IMR-90 (cell line): ENCODE measurements around the gene ELL2. TPM values are rescaled to one million over a fixed set of nuclear protein-coding genes. Genes with fewer than 3 reads are reported as not detected.

Experiments used
- ATAC-seq: fragments of 200-7000 bp; cut with Tn5 transposase; 2 replicates; pipeline ENCODE4 v1.9.1; 2020; ENCODE audit warnings: low read depth, mild to moderate bottlenecking, moderate library complexity
- BruUV-seq: library from RNA; stranded (reverse); fragments of 400-500 nt; replicated peaks from 2 replicates; lab custom pipeline; 2021; lab: Mats Ljungman, UMichigan
- CTCF ChIA-PET: fragments of 300-600 bp; formaldehyde crosslinking; extraction: SDS; loops from one replicate; lab custom pipeline; 2021; ENCODE audit warnings: antibody characterized with exemption; lab: Yijun Ruan, JAX
- POLR2A ChIA-PET: fragments of 300-600 bp; sonication (Branson Sonifier 250); formaldehyde crosslinking; loops from one replicate; lab custom pipeline; 2022; ENCODE audit warnings: antibody characterized with exemption; ENCODE audit not compliant: unreplicated experiment; lab: Charles Lee
- DNase-seq: peaks from one replicate; pipeline ENCODE4 v3.0.0; 2013
- H2AFZ ChIP-seq: replicated peaks from 2 replicates; pipeline ENCODE3; 2013; ENCODE audit warnings: low read length, mild to moderate bottlenecking; ENCODE audit not compliant: poor library complexity
- H2AK5ac ChIP-seq: 2 replicates; pipeline ENCODE4 v1.6.1; 2013; ENCODE audit warnings: low read depth, low read length, inconsistent platforms
- H2AK9ac ChIP-seq: replicated peaks from 2 replicates; pipeline ENCODE3; 2013; ENCODE audit warnings: mild to moderate bottlenecking, low read depth, low read length, moderate library complexity; ENCODE audit not compliant: poor library complexity
- H2BK120ac ChIP-seq: 2 replicates; pipeline ENCODE4 v1.6.1; 2013; ENCODE audit warnings: low read depth, low read length, inconsistent platforms
- H2BK15ac ChIP-seq: 3 replicates; pipeline ENCODE4 v1.6.1; 2013; ENCODE audit warnings: low read depth, low read length, inconsistent platforms
- H2BK20ac ChIP-seq: 2 replicates; pipeline ENCODE4 v1.6.1; 2013; ENCODE audit warnings: low read depth, mild to moderate bottlenecking, inconsistent platforms, low read length, moderate library complexity
- H2BK5ac ChIP-seq: 2 replicates; pipeline ENCODE4 v1.6.1; 2013; ENCODE audit warnings: mild to moderate bottlenecking, low read depth, low read length, inconsistent platforms; ENCODE audit not compliant: poor library complexity, severe bottlenecking
- H3K14ac ChIP-seq: replicated peaks from 2 replicates; pipeline ENCODE4 v1.6.1; 2013; ENCODE audit warnings: low read depth, low read length, inconsistent platforms
- H3K18ac ChIP-seq: 2 replicates; pipeline ENCODE4 v1.6.1; 2013; ENCODE audit warnings: low read depth, low read length, control low read depth
- H3K23ac ChIP-seq: 2 replicates; pipeline ENCODE4 v1.6.1; 2013; ENCODE audit warnings: low read depth, low read length, inconsistent platforms
- H3K27ac ChIP-seq: 2 replicates; pipeline ENCODE4 v1.5.1; 2013; ENCODE audit warnings: mild to moderate bottlenecking, control low read depth, low read length; ENCODE audit not compliant: insufficient read depth
- H3K27me3 ChIP-seq: 2 replicates; pipeline ENCODE4 v1.6.1; 2013; ENCODE audit warnings: low read length; ENCODE audit not compliant: control insufficient read depth, insufficient read depth
- H3K36me3 ChIP-seq: 2 replicates; pipeline ENCODE4 v1.6.1; 2013; ENCODE audit warnings: low read length, mixed read lengths; ENCODE audit not compliant: control insufficient read depth, insufficient read depth
- H3K4ac ChIP-seq: 2 replicates; pipeline ENCODE4 v1.6.1; 2013; ENCODE audit warnings: low read depth, low read length, inconsistent platforms
- H3K4me1 ChIP-seq: 2 replicates; pipeline ENCODE4 v1.6.1; 2013; ENCODE audit warnings: low read length, mixed read lengths; ENCODE audit not compliant: control insufficient read depth, insufficient read depth
- H3K4me2 ChIP-seq: 2 replicates; pipeline ENCODE4 v1.6.1; 2013; ENCODE audit warnings: low read depth, mild to moderate bottlenecking, control low read depth, low read length, moderate library complexity
- H3K4me3 ChIP-seq: 2 replicates; pipeline ENCODE4 v1.5.1; 2013; ENCODE audit warnings: low read depth, mild to moderate bottlenecking, control low read depth, low read length, moderate library complexity; ENCODE audit not compliant: insufficient read depth
- H3K56ac ChIP-seq: 2 replicates; pipeline ENCODE4 v1.6.1; 2013; ENCODE audit warnings: low read length, inconsistent platforms; ENCODE audit not compliant: insufficient read depth; ENCODE audit errors: extremely low read depth
- H3K79me1 ChIP-seq, 2 experiments: 2 replicates each; pipeline ENCODE4 v1.6.1; 2013; ENCODE audit warnings: low read length in 2 of 2, inconsistent platforms in 1 of 2, low read depth in 1 of 2
- H3K9ac ChIP-seq: 2 replicates; pipeline ENCODE4 v1.6.1; 2013; ENCODE audit warnings: low read depth, low read length, control low read depth
- H3K9me1 ChIP-seq: 2 replicates; pipeline ENCODE4 v1.6.1; 2013; ENCODE audit warnings: low read length, inconsistent platforms; ENCODE audit not compliant: insufficient read depth
- H3K9me3 ChIP-seq: 2 replicates; pipeline ENCODE4 v1.6.1; 2013; ENCODE audit warnings: low read length; ENCODE audit not compliant: control insufficient read depth, insufficient read depth
- H4K20me1 ChIP-seq: 2 replicates; pipeline ENCODE4 v1.6.1; 2013; ENCODE audit warnings: low read length, inconsistent platforms; ENCODE audit not compliant: insufficient read depth
- H4K5ac ChIP-seq: 2 replicates; pipeline ENCODE4 v1.6.1; 2013; ENCODE audit warnings: mild to moderate bottlenecking, low read depth, low read length, control low read depth
- H4K8ac ChIP-seq, 2 experiments: 2 replicates each; pipeline ENCODE4 v1.6.1; 2013; ENCODE audit warnings: low read depth in 2 of 2, low read length in 2 of 2, control low read depth in 1 of 2, inconsistent platforms in 1 of 2
- H4K91ac ChIP-seq: 2 replicates; pipeline ENCODE4 v1.6.1; 2013; ENCODE audit warnings: low read depth, low read length, inconsistent platforms; ENCODE audit not compliant: insufficient read depth
- CHD1 ChIP-seq: IDR thresholded peaks from 2 replicates; pipeline ENCODE4 v1.6.1; 2012; ENCODE audit warnings: low read depth, low read length, improper control_type of control experiment
- CTCF ChIP-seq: conservative IDR thresholded peaks from 2 replicates; pipeline ENCODE4 v1.5.1; 2012; ENCODE audit warnings: mild to moderate bottlenecking, low read depth, low read length, improper control_type of control experiment
- ELK1 ChIP-seq: fragments of 150-350 bp; IDR thresholded peaks from 2 replicates; pipeline ENCODE4 v1.6.1; 2016; ENCODE audit warnings: low read depth, mild to moderate bottlenecking, low read length, moderate library complexity, borderline replicate concordance
- FOS ChIP-seq: fragments of 150-350 bp; IDR thresholded peaks from 2 replicates; pipeline ENCODE4 v1.6.1; 2016; ENCODE audit warnings: low read depth, low read length
- MAZ ChIP-seq: IDR thresholded peaks from 2 replicates; pipeline ENCODE4 v1.6.1; 2012; ENCODE audit warnings: low read depth, mild to moderate bottlenecking, low read length, improper control_type of control experiment, moderate library complexity, borderline replicate concordance
- MXI1 ChIP-seq: IDR thresholded peaks from 2 replicates; pipeline ENCODE4 v1.6.1; 2012; ENCODE audit warnings: low read depth, mild to moderate bottlenecking, low read length, moderate library complexity, borderline replicate concordance
- NFE2L2 ChIP-seq: fragments of 150-350 bp; IDR thresholded peaks from 2 replicates; pipeline ENCODE4 v1.6.1; 2016; ENCODE audit warnings: low read depth, mild to moderate bottlenecking, low read length
- POLR2A ChIP-seq: IDR thresholded peaks from 2 replicates; pipeline ENCODE4 v1.6.1; 2012; ENCODE audit warnings: mild to moderate bottlenecking, low read depth, low read length
- RAD21 ChIP-seq: IDR thresholded peaks from 2 replicates; pipeline ENCODE4 v1.6.1; 2012; ENCODE audit warnings: low read length, improper control_type of control experiment
- RCOR1 ChIP-seq: IDR thresholded peaks from 2 replicates; pipeline ENCODE4 v1.6.1; 2012; ENCODE audit warnings: mild to moderate bottlenecking, low read length, improper control_type of control experiment; ENCODE audit not compliant: insufficient replicate concordance
- RFX5 ChIP-seq: IDR thresholded peaks from 2 replicates; pipeline ENCODE4 v1.8.0; 2012; ENCODE audit warnings: low read depth, mild to moderate bottlenecking, low read length, moderate library complexity
- SMC3 ChIP-seq: fragments of 150-350 bp; IDR thresholded peaks from 2 replicates; pipeline ENCODE4 v1.6.1; 2016; ENCODE audit warnings: low read depth, mild to moderate bottlenecking, antibody characterized with exemption, low read length, moderate library complexity
- WGBS, 2 experiments: methylation state at CpG; one replicate each; pipeline versions ENCODE4 v1.1.5 to v1.1.7; 2013; ENCODE audit warnings: missing lambda C conversion rate in 2 of 2; ENCODE audit not compliant: insufficient read length in 1 of 2; ENCODE audit errors: extremely low coverage in 2 of 2; 5-methylcytosine and 5-hydroxymethylcytosine counted together
- dilution Hi-C: fragments of 300-500 bp; cut with HindIII; formaldehyde crosslinking; loops from one replicate; pipeline ENCODE4 v1.14.3; 2018; ENCODE audit warnings: low sequenced_read_pairs; ENCODE audit not compliant: unreplicated experiment
- in situ Hi-C: fragments of 300-500 bp; cut with MboI; formaldehyde crosslinking; loops from 3 replicates; pipeline ENCODE4 v1.14.3; 2019; ENCODE audit warnings: low sequenced_read_pairs, inconsistent platforms, mixed read lengths
- intact Hi-C: fragments of 100-400 bp; cut with micrococcal nuclease; formaldehyde crosslinking; loops from 2 replicates; pipeline ENCODE4 v1.10.0; 2022
- polyA plus RNA-seq, 3 experiments: library from polyadenylated mRNA; depleted of rRNA; stranded (reverse); fragments of >200 nt; gene quantifications; 2 replicates each; pipeline ENCODE4 v1.2.3, GENCODE V29; 2012; ENCODE audit warnings: low replicate concordance in 1 of 3
- total RNA-seq: library from RNA; depleted of rRNA; stranded (reverse); fragments of >200 nt; gene quantifications from 2 replicates; pipeline ENCODE4 v1.2.3, GENCODE V29; 2012

The ELL2 gene
- total and polyA plus RNA-seq, 2 of the 4 experiments (the other 2 are of a cell fraction): 61.4 to 92.5 TPM

GRCh38 chr5:95918421-95919006, 43.1 kb downstream of the ELL2 start:
- Histone ChIP-seq H3K27ac (no peak overlapping the region), H3K9me1 (peaks cover 27% of the 10 kb centered on the region), H2AK5ac (no peak overlapping the region), H4K8ac (no peak overlapping the region), H3K36me3 (peaks cover 45% of the 10 kb centered on the region), H4K91ac (no peak overlapping the region), H2AFZ (no peak overlapping the region), H3K9ac (no peak overlapping the region), H3K4ac (no peak overlapping the region), H4K20me1 (peaks cover 80% of the 10 kb centered on the region), H3K4me1 (peaks cover 20% of the 10 kb centered on the region), H3K4me3 (no peak overlapping the region), H3K56ac (no peak overlapping the region), H2AK9ac (no peak overlapping the region), H3K27me3 (no peaks in the 10 kb centered on the region), H2BK15ac (no peak overlapping the region), H2BK20ac (no peak overlapping the region), H3K79me1 (peaks cover 13 to 69% of the 10 kb centered on the region in 2 experiments), H2BK5ac (peak overlapping the region; percentile 56), H2BK120ac (no peak overlapping the region), H4K5ac (no peak overlapping the region), H3K18ac (peak overlapping the region; percentile 53; the same call in 1 of the 2 replicates), H3K9me3 (no peaks in the 10 kb centered on the region), H3K4me2 (peak overlapping the region; percentile 7; the same call in 1 of the 2 replicates), H3K23ac (peak overlapping the region; percentile 36; the same call in 1 of the 2 replicates), H3K14ac (no peak overlapping the region)
- BruUV-seq: no TSS peak
- in situ Hi-C loops (no loop called here), intact Hi-C loops (no loop called here), dilution Hi-C loops (no loop called here)
- ATAC-seq (no peak), DNase-seq (no peak)
- TF ChIP-seq CTCF (no peak), SMC3 (no peak), RAD21 (no peak), RFX5 (no peak), ELK1 (no peak), NFE2L2 (no peak), MXI1 (no peak), FOS (no peak), POLR2A (no peak), RCOR1 (no peak), CHD1 (no peak), MAZ (no peak)
- WGBS, 2 experiments: no CpG with 5 or more reads among the region's 3 CpGs
- ChIA-PET POLR2A (no interaction called here), CTCF (no interaction called here)
